GM13977 (cell line): ENCODE data around the gene IQCK.

Source experiments
- DNase-seq: peaks from one replicate; pipeline ENCODE4 v3.0.0; 2012; ENCODE audit warnings: low spot score
- in situ Hi-C: fragments of 300-500 bp; cut with MboI; formaldehyde crosslinking; loops from one replicate; pipeline ENCODE4 v1.12.0; 2022; ENCODE audit warnings: low sequenced_read_pairs, low pct_unique_long_range_greater_than_20kb, mixed read lengths, inconsistent platforms; ENCODE audit not compliant: unreplicated experiment
- TF ChIP-seq, protein P1 (sequence below): IDR thresholded peaks from 2 replicates; pipeline ENCODE4 v1.5.1; 2012; ENCODE audit warnings: mild to moderate bottlenecking, control low read depth; ENCODE audit not compliant: insufficient read depth; ENCODE audit errors: extremely low read depth, missing control alignments

IQCK gene

DNA sequence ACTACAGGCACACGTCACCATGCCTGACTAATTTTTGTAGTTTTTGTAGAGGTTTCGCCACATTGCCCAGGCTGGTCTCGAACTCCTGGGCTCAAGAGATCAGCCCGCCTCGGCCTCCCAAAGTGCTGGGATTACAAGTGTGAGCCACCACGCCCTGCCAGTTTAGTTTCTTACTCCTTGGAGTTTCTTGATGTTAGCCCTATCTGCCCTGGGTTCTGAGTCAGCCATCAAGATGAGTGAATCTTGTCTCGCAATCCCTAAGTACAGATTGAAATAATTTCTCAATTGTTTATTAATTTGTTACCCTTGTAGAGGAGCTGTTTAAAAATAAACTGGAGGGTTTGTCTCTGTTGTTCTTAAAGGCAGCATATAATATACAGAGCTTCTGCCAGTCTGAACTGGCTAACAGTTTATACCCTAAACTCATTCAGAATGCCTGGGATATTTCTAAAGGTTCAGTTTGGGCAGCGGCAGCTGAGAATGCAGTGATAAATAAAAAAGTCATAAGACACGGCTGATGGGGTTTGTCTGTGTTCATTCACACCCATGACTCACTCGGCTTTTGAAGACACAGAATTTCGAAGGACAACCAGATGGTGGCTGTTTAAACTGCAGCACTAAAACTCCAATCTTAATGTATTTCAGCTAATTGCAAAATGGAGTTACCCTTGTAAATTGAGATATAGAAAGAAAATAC, 127.0 kb downstream of the IQCK start:
- TF ChIP-seq, protein P1, sequence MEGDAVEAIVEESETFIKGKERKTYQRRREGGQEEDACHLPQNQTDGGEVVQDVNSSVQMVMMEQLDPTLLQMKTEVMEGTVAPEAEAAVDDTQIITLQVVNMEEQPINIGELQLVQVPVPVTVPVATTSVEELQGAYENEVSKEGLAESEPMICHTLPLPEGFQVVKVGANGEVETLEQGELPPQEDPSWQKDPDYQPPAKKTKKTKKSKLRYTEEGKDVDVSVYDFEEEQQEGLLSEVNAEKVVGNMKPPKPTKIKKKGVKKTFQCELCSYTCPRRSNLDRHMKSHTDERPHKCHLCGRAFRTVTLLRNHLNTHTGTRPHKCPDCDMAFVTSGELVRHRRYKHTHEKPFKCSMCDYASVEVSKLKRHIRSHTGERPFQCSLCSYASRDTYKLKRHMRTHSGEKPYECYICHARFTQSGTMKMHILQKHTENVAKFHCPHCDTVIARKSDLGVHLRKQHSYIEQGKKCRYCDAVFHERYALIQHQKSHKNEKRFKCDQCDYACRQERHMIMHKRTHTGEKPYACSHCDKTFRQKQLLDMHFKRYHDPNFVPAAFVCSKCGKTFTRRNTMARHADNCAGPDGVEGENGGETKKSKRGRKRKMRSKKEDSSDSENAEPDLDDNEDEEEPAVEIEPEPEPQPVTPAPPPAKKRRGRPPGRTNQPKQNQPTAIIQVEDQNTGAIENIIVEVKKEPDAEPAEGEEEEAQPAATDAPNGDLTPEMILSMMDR: no peak
- in situ Hi-C loops: no loop called here
- DNase-seq: no peak

DNA sequence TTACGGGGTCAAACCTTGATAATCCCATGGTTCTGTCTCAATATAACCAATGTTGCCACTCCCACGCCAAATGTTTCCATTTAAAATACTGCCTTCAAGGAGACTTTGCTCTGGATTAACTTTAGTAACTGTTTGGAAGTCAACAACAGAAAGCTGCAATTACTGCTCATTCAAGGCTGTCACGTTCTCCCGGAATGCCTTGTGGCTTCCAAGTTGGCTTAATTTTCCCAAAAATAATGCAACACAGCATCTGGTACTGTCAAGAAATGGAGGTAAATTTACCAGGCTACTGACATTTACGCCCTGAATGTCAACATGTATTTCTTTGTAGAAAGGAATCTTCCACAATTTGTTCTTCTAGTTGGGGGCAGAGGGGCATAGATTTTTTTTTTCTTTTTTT, 128.4 kb downstream of the IQCK start:
- in situ Hi-C loops: no loop called here
- DNase-seq: no peak
- TF ChIP-seq, protein P1: no peak

DNA sequence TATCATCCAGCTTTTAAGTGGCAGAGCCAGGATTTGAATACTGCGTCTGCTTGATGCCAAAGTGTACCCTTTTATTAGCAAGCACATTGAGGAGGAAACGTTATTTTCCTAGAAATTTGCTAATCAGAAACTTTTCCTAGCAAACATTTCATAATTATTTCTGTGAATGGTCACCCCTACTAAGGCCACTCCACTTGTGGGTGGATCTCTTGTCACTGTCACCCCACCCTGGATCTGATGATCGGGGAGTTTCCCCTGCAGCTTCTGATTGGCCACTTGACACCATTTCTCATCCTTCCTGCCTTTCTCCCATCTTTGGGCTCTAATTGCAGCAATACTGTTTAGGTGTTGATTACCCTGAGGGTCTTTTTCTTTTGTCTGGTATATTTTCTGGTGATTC, 130.7 kb downstream of the IQCK start:
- TF ChIP-seq, protein P1: no peak
- in situ Hi-C loops: no loop called here
- DNase-seq: no peak

DNA sequence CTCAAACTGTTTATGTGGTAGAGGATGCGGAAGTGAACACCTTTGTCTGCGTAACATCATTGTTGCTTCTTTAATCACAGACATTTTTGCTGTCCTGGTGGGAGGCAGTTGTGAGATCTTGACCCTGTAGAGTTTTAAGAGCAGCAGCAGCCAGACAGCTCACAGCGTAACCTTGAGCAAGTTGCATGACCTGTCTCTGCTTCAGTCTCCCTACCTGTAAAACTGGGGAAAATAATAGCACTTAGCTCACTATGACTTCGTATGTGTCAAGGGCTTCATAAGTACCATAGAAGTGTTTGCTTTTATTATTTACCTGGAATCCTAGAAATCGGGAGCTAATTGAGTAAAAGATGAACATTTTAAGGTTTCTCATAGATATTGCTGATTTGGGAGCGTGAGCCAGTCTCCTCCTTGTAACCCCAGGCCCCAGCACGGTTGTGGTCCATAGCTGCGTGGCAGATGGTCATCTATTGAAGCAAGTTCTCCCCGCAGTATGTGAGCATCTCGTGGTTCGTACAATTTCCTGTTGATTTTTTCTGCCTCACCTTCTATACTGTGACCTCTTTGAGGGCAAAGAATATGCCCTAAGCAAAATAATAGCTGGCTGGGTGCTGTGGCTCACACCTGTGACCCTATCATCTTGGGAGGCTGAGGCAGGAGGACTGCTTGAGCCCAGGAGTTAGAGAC, 132.2 kb downstream of the IQCK start:
- in situ Hi-C loops: no loop called here
- TF ChIP-seq, protein P1: no peak
- no peak for DNase-seq

DNA sequence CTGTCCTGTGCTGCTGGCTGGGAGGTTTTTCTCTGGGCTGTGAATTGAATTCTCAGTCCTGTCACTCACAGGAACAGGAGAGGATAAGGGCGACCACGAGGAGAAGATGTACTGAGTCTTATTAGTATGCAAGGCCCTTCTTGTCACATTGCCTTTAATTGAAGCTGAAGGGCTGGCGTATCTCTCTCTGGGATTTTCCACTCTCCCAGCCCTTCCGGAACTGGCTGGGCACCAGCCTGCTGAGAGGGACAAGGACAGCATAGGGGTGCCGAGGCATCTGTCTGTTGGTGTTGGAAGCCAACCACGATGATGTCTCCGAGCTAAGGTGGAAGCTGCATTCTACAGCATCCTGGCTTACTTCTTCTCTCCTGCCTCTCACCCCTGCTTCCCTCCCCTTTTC, 133.4 kb downstream of the IQCK start:
- DNase-seq: no peak
- in situ Hi-C loops: no loop called here
- TF ChIP-seq, protein P1: no peak

DNA sequence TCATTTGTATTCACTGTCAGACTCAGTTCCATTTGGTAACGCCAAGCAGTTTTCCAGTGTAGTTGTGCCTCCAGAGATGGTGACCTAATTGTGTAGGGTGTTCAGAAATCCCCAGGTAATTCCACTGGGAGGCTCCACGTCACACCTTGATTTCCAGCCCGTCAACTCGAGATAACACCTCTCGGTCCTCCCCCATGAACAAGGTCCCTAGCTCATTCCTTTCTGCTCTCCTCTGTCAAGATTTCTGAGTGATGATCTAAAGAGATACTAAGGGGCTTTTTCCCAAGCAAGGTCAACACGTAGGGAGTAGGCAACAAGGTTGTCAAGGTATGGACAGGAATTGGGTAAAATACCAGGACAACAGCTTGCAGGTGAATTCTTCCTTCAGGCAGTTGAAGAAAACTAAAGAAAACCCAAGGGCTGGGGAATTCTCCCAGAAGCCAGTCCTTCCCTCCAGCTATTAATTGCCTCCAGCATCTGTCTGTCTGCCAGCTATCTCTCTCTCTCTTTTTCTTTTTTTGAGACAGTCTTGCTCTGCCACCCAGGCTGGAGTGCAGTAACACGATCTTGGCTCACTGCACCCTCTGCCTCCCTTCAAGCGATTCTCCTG, 135.2 kb downstream of the IQCK start:
- in situ Hi-C loops: no loop called here
- no peak for DNase-seq
- TF ChIP-seq, protein P1: no peak
